Mucosa of stomach (tissue), 1 donor: ENCODE data around the gene TRIM14.

Source experiments
- H3K27me3 ChIP-seq: one replicate; pipeline ENCODE4 v1.7.0; 2013; ENCODE audit warnings: mild to moderate bottlenecking, low read length; ENCODE audit not compliant: control insufficient read depth, insufficient read depth
- H3K36me3 ChIP-seq: one replicate; pipeline ENCODE4 v1.7.0; 2013; ENCODE audit warnings: low read length; ENCODE audit not compliant: control insufficient read depth, insufficient read depth
- H3K4me1 ChIP-seq: one replicate; pipeline ENCODE4 v1.7.0; 2013; ENCODE audit warnings: mild to moderate bottlenecking, low read length; ENCODE audit not compliant: control insufficient read depth, insufficient read depth
- H3K4me3 ChIP-seq: one replicate; pipeline ENCODE4 v1.7.0; 2013; ENCODE audit warnings: low read length
- H3K9ac ChIP-seq: one replicate; pipeline ENCODE4 v1.7.0; 2013; ENCODE audit warnings: mild to moderate bottlenecking, low read length, moderate library complexity
- H3K9me3 ChIP-seq: one replicate; pipeline ENCODE4 v1.7.0; 2013; ENCODE audit warnings: mild to moderate bottlenecking, low read length, moderate library complexity; ENCODE audit not compliant: control insufficient read depth
- donor health status: Pancreatic carcinoma.

Gene TRIM14

GRCh38 chr9:98150721-98151120, 31.7 kb upstream of the TRIM14 start:
- Histone ChIP-seq H3K27me3 (no peaks in the 10 kb centered on the region), H3K4me3 (no peak overlapping the region), H3K4me1 (peaks cover 28% of the 10 kb centered on the region), H3K36me3 (no peaks in the 10 kb centered on the region), H3K9ac (no peak overlapping the region), H3K9me3 (no peaks in the 10 kb centered on the region)

- H3K27me3 ChIP-seq = no peaks in the 10 kb centered on the region
These were observed 31.1 kb upstream of the TRIM14 start for GRCh38 chr9:98150164-98150563.

GRCh38 chr9:98149422-98149821, 30.4 kb upstream of the TRIM14 start:
- Histone ChIP-seq H3K27me3 (no peaks in the 10 kb centered on the region), H3K9me3 (no peaks in the 10 kb centered on the region), H3K4me1 (peaks cover 41% of the 10 kb centered on the region), H3K9ac (no peak overlapping the region), H3K4me3 (no peak overlapping the region), H3K36me3 (no peaks in the 10 kb centered on the region)

More at GRCh38 chr9:98150164-98150563, 31.1 kb upstream of the TRIM14 start:
- Histone ChIP-seq H3K9ac (no peak overlapping the region), H3K36me3 (no peaks in the 10 kb centered on the region), H3K4me3 (no peak overlapping the region), H3K4me1 (peaks cover 33% of the 10 kb centered on the region), H3K9me3 (no peaks in the 10 kb centered on the region)

GRCh38 chr9:98148486-98148885, 29.5 kb upstream of the TRIM14 start:
- Histone ChIP-seq H3K4me3 (no peak overlapping the region), H3K36me3 (no peaks in the 10 kb centered on the region), H3K27me3 (no peaks in the 10 kb centered on the region), H3K9ac (no peak overlapping the region), H3K9me3 (no peaks in the 10 kb centered on the region), H3K4me1 (peaks cover 50% of the 10 kb centered on the region)

- Histone ChIP-seq H3K36me3 (no peaks in the 10 kb centered on the region), H3K4me1 (peaks cover 58% of the 10 kb centered on the region), H3K9ac (no peak overlapping the region), H3K9me3 (no peaks in the 10 kb centered on the region), H3K27me3 (no peaks in the 10 kb centered on the region), H3K4me3 (no peak overlapping the region)
These were observed 28.6 kb upstream of the TRIM14 start for GRCh38 chr9:98147582-98147981.

DNA sequence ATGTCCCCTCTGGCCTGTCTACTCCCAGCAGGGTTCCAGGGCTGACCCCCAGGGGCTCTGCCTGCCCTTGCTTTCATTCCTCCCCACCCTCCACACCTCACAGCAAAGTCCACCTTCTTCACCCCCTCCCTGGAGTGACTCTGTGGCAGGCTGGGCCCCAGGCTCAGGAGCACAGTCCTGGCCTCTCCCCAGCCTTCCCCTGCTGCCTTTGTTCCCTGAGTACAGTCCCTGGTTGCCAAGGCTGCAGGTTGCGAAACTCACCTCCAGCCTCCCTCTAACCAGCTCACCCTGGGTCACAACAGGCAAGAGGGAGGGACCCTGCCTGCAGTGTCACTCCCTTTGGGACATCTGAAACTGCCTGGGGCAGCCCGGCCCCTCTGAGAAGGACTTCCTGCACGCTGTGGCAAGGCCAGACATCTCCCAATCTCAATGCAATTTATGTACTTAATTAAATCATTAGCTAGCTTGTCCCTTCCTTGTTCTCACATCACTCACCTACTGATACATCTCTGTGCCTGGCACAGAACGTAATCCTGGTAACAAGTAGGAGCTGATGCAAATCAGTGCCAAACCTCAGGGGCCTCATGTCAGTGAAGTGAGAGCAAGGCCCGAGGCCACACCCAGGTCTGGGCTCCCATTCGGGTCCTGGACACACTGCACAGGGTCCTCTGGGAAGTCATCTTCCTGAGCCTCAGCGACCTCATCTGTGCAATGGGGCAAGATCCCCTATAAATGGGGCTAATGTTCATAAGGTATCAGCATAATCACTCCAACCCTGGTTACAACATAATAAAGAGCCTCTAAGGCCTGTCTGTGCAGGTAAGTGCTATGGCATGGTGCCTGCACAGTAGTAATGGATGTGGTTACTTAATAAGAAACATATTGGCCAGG, 27.3 kb upstream of the TRIM14 start:
- H3K4me3 ChIP-seq = no peak overlapping the region
- H3K9ac ChIP-seq = peak overlapping the region; percentile 67

GRCh38 chr9:98144631-98145030, 25.6 kb upstream of the TRIM14 start:
- H3K27me3 ChIP-seq = no peaks in the 10 kb centered on the region
- peak overlapping the region; percentile 67 for H3K9ac ChIP-seq
- peaks cover 56% of the 10 kb centered on the region for H3K4me1 ChIP-seq
- no peak overlapping the region for H3K4me3 ChIP-seq
- H3K9me3 ChIP-seq = no peaks in the 10 kb centered on the region
- H3K36me3 ChIP-seq = no peaks in the 10 kb centered on the region

More for the DNA sequence above, 27.3 kb upstream of the TRIM14 start:
- Histone ChIP-seq H3K9me3 (no peaks in the 10 kb centered on the region), H3K4me1 (peaks cover 64% of the 10 kb centered on the region), H3K36me3 (no peaks in the 10 kb centered on the region), H3K27me3 (no peaks in the 10 kb centered on the region)

- H3K36me3 ChIP-seq = no peaks in the 10 kb centered on the region
- H3K4me3 ChIP-seq = no peak overlapping the region
- H3K9me3 ChIP-seq = no peaks in the 10 kb centered on the region
- peaks cover 56% of the 10 kb centered on the region for H3K4me1 ChIP-seq
- peak overlapping the region; percentile 67 for H3K9ac ChIP-seq
- H3K27me3 ChIP-seq = no peaks in the 10 kb centered on the region
These were observed 25.1 kb upstream of the TRIM14 start for GRCh38 chr9:98144076-98144475.

- H3K9me3 ChIP-seq = no peaks in the 10 kb centered on the region
- H3K9ac ChIP-seq = peak overlapping the region; percentile 60
- H3K36me3 ChIP-seq = no peaks in the 10 kb centered on the region
- peaks cover 56% of the 10 kb centered on the region for H3K4me1 ChIP-seq
- H3K4me3 ChIP-seq = no peak overlapping the region
- no peaks in the 10 kb centered on the region for H3K27me3 ChIP-seq
These were observed 24.0 kb upstream of the TRIM14 start for GRCh38 chr9:98142925-98143481.

DNA sequence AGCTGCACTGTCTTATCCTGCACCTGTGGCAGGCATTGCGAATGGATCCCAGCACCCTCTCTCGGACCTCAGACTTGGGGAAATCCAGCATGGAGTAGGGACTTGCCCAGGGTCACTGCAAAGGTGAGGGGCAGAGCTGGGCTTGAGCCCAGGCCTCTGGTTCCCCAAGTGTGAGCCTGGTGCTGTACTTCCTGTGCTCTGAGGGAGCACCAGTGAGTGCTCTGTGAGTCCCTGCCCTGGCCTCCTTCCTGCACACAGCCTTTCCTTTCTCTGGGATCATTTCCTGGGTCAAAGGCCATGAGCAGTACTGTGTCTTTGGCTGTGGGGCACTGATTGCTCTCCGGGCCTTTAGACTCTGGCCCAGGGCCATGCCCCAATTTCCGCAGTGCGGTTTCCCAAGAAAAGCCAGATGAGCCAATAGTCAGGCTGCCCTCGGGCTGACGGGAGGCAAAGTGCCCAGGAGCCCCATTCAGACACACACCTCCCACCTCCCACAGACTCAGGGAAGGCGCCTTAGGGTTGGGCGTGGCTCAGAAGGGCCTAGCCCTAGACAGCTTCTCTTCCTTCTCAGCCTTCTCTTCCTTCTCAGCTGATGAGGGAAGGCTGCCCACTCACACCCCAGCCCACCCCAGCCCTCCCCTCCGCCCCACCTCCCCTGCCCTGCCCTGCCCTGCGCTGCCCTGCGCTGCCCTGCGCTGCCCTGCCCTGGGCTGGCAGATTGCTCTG, 23.3 kb upstream of the TRIM14 start:
- Histone ChIP-seq H3K27me3 (no peaks in the 10 kb centered on the region), H3K36me3 (no peaks in the 10 kb centered on the region), H3K9ac (no peak overlapping the region), H3K4me3 (no peak overlapping the region), H3K4me1 (peaks cover 52% of the 10 kb centered on the region), H3K9me3 (no peaks in the 10 kb centered on the region)

- no peak overlapping the region for H3K9ac ChIP-seq
- H3K4me3 ChIP-seq = no peak overlapping the region
- no peaks in the 10 kb centered on the region for H3K9me3 ChIP-seq
- H3K27me3 ChIP-seq = no peaks in the 10 kb centered on the region
- peaks cover 7% of the 10 kb centered on the region for H3K36me3 ChIP-seq
- peaks cover 38% of the 10 kb centered on the region for H3K4me1 ChIP-seq
These were observed 21.5 kb upstream of the TRIM14 start for GRCh38 chr9:98140503-98140902.

DNA sequence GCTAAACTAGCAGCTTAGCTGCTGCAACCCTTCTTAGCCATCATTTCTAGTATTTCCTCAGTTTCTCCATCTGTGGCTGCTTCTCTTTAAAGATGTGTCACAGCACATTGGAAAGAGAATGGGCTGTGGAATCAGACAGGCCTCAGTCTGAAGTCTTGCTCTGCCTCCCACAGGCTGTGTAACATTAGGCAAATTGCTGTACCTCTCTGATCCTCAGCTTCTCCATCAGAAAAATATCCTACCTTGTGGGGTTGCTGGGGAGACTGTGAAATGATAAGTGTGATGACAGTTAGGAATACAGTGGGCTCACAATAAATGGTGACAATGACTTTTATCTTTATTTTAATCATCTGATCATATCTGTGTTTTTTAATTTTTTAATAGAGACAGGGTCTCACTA, 17.5 kb upstream of the TRIM14 start:
- Histone ChIP-seq H3K9me3 (no peaks in the 10 kb centered on the region), H3K36me3 (peaks cover 22% of the 10 kb centered on the region), H3K4me3 (no peak overlapping the region), H3K27me3 (no peaks in the 10 kb centered on the region), H3K4me1 (peaks cover 6% of the 10 kb centered on the region), H3K9ac (no peak overlapping the region)
